Activated naive CD8-positive, alpha-beta T cell treated with anti-CD3 and anti-CD28 coated beads, Interleukin-2, amount 10 ng/mL, durations not matched to agents 7 days and 5 days (primary cell): ENCODE measurements around the gene HP1BP3. TPM values are rescaled to one million over a fixed set of nuclear protein-coding genes. Genes with fewer than 3 reads are reported as not detected.

Source experiments
- ATAC-seq: fragments of 150-1000 bp; cut with Tn5 transposase; one replicate; pipeline ENCODE4 v1.10.0; 2021; ENCODE audit warnings: low read depth, moderate library complexity
- POLR2A ChIA-PET: fragments of 350-600 bp; sonication (Branson Sonifier 250); formaldehyde crosslinking; loops from one replicate; lab custom pipeline; 2021; ENCODE audit warnings: antibody characterized with exemption; lab: Charles Lee
- DNase-seq: peaks from one replicate; pipeline ENCODE4 v3.0.0; 2021
- H3K27ac Mint-ChIP-seq: one replicate; pipeline ENCODE4 v1.8.0; 2022; ENCODE audit warnings: mild to moderate bottlenecking, mixed read lengths
- H3K27me3 Mint-ChIP-seq: one replicate; pipeline ENCODE4 v1.8.0; 2022; ENCODE audit warnings: mild to moderate bottlenecking, moderate library complexity, mixed read lengths
- H3K36me3 Mint-ChIP-seq: one replicate; pipeline ENCODE4 v1.8.0; 2021; ENCODE audit warnings: mild to moderate bottlenecking, mixed read lengths
- H3K4me1 Mint-ChIP-seq: one replicate; pipeline ENCODE4 v1.8.0; 2021; ENCODE audit warnings: mixed read lengths
- H3K4me3 Mint-ChIP-seq: one replicate; pipeline ENCODE4 v1.8.0; 2022; ENCODE audit warnings: mild to moderate bottlenecking, moderate library complexity, mixed read lengths
- H3K9me3 Mint-ChIP-seq: one replicate; pipeline ENCODE4 v1.8.0; 2021; ENCODE audit warnings: mixed read lengths
- total RNA-seq, 2 experiments: library from RNA; stranded (reverse); gene quantifications; one replicate each; pipeline ENCODE4 v1.2.3, GENCODE V29; 2021

HP1BP3 gene
- total RNA-seq, 2 experiments from 2014 or later = 313 to 324 TPM

GRCh38 chr1:20729155-20729931 lies 57.8 kb downstream of the HP1BP3 start:
- ATAC-seq (no peak), DNase-seq (peak; percentile 29)
- Mint-ChIP-seq H3K4me3 (no peak overlapping the region), H3K4me1 (peaks cover 12% of the 10 kb centered on the region), H3K27me3 (peaks cover 31% of the 10 kb centered on the region), H3K9me3 (no peaks in the 10 kb centered on the region), H3K27ac (no peak overlapping the region), H3K36me3 (no peaks in the 10 kb centered on the region)
- POLR2A ChIA-PET = no interaction called here

GRCh38 chr1:20728371-20729154 lies 58.5 kb downstream of the HP1BP3 start:
- DNase-seq = peak; percentile 24
- ATAC-seq = no peak
- Mint-ChIP-seq H3K27me3 (peaks cover 31% of the 10 kb centered on the region), H3K4me1 (peaks cover 12% of the 10 kb centered on the region), H3K4me3 (no peak overlapping the region), H3K27ac (no peak overlapping the region), H3K9me3 (no peaks in the 10 kb centered on the region), H3K36me3 (no peaks in the 10 kb centered on the region)
- POLR2A ChIA-PET = no interaction called here

- DNase-seq = peak; percentile 29
- no peak overlapping the region for H3K27ac Mint-ChIP-seq
- POLR2A ChIA-PET = interaction anchor here (0.5 kb wide), 1 partner anchor 33 kb away, joined by 4 read pairs; no protein-coding TSS in a partner anchor
- H3K4me1 Mint-ChIP-seq = peaks cover 10% of the 10 kb centered on the region
- H3K4me3 Mint-ChIP-seq = no peak overlapping the region
- ATAC-seq = no peak
- peaks cover 31% of the 10 kb centered on the region for H3K27me3 Mint-ChIP-seq
- H3K36me3 Mint-ChIP-seq = no peaks in the 10 kb centered on the region
- H3K9me3 Mint-ChIP-seq = no peaks in the 10 kb centered on the region
Observed at GRCh38 chr1:20727746-20728316, 59.3 kb downstream of the HP1BP3 start.

GRCh38 chr1:20726932-20727745 lies 60.0 kb downstream of the HP1BP3 start:
- H3K9me3 Mint-ChIP-seq = no peaks in the 10 kb centered on the region
- no peak overlapping the region for H3K4me3 Mint-ChIP-seq
- H3K36me3 Mint-ChIP-seq = no peaks in the 10 kb centered on the region
- ATAC-seq (no peak), DNase-seq (peak; percentile 26)
- H3K4me1 Mint-ChIP-seq = peaks cover 7% of the 10 kb centered on the region
- H3K27me3 Mint-ChIP-seq = peaks cover 31% of the 10 kb centered on the region
- POLR2A ChIA-PET = interaction anchor here (0.7 kb wide), 1 partner anchor 1238 kb away, joined by 3 read pairs; no protein-coding TSS in a partner anchor
- H3K27ac Mint-ChIP-seq = no peak overlapping the region

GRCh38 chr1:20726118-20726911 lies 60.8 kb downstream of the HP1BP3 start:
- DNase-seq (peak; percentile 28), ATAC-seq (no peak)
- H3K4me3 Mint-ChIP-seq = no peak overlapping the region
- POLR2A ChIA-PET = interaction anchor here (0.7 kb wide), 1 partner anchor 1238 kb away, joined by 3 read pairs; no protein-coding TSS in a partner anchor
- no peaks in the 10 kb centered on the region for H3K36me3 Mint-ChIP-seq
- H3K9me3 Mint-ChIP-seq = no peaks in the 10 kb centered on the region
- no peak overlapping the region for H3K27ac Mint-ChIP-seq
- H3K27me3 Mint-ChIP-seq = peaks cover 29% of the 10 kb centered on the region
- H3K4me1 Mint-ChIP-seq = peaks cover 5% of the 10 kb centered on the region

- H3K4me1 Mint-ChIP-seq = peaks cover 5% of the 10 kb centered on the region
- DNase-seq (peak; percentile 28), ATAC-seq (no peak)
- no peaks in the 10 kb centered on the region for H3K9me3 Mint-ChIP-seq
- no peak overlapping the region for H3K27ac Mint-ChIP-seq
- H3K27me3 Mint-ChIP-seq = peaks cover 21% of the 10 kb centered on the region
- H3K4me3 Mint-ChIP-seq = no peak overlapping the region
- no peaks in the 10 kb centered on the region for H3K36me3 Mint-ChIP-seq
- POLR2A ChIA-PET = no interaction called here
Observed at GRCh38 chr1:20725189-20726117, 61.7 kb downstream of the HP1BP3 start.

GRCh38 chr1:20724364-20725188 lies 62.5 kb downstream of the HP1BP3 start:
- no peaks in the 10 kb centered on the region for H3K9me3 Mint-ChIP-seq
- H3K4me3 Mint-ChIP-seq = no peak overlapping the region
- DNase-seq (peak; percentile 24), ATAC-seq (no peak)
- POLR2A ChIA-PET = no interaction called here
- H3K36me3 Mint-ChIP-seq = no peaks in the 10 kb centered on the region
- peaks cover 2% of the 10 kb centered on the region for H3K4me1 Mint-ChIP-seq
- H3K27ac Mint-ChIP-seq = no peak overlapping the region
- H3K27me3 Mint-ChIP-seq = peaks cover 16% of the 10 kb centered on the region

GRCh38 chr1:20723537-20724363 lies 63.4 kb downstream of the HP1BP3 start:
- no peak overlapping the region for H3K4me3 Mint-ChIP-seq
- no peak overlapping the region for H3K27ac Mint-ChIP-seq
- no peaks in the 10 kb centered on the region for H3K36me3 Mint-ChIP-seq
- DNase-seq = peak; percentile 25
- POLR2A ChIA-PET = no interaction called here
- peaks cover 19% of the 10 kb centered on the region for H3K27me3 Mint-ChIP-seq
- peaks cover 3% of the 10 kb centered on the region for H3K4me1 Mint-ChIP-seq
- H3K9me3 Mint-ChIP-seq = no peaks in the 10 kb centered on the region
- ATAC-seq = no peak

GRCh38 chr1:20723159-20723536 lies 64.0 kb downstream of the HP1BP3 start:
- Mint-ChIP-seq H3K9me3 (no peaks in the 10 kb centered on the region), H3K27me3 (peaks cover 20% of the 10 kb centered on the region), H3K4me3 (no peak overlapping the region), H3K27ac (no peak overlapping the region), H3K4me1 (peaks cover 2% of the 10 kb centered on the region), H3K36me3 (no peaks in the 10 kb centered on the region)
- ATAC-seq = no peak
- POLR2A ChIA-PET = no interaction called here
- DNase-seq = no peak
